HG03095 (cell line): ENCODE results near the gene CA12.
A peak's percentile ranks its signal among the peaks of the same experiment; 100 is the strongest.

Source experiments
- ATAC-seq: cut with Tn5 transposase; IDR thresholded peaks from one replicate; pipeline ENCODE4 v1.9.1; 2021; ENCODE audit warnings: moderate library complexity; ENCODE audit not compliant: unreplicated experiment

CA12 gene

DNA sequence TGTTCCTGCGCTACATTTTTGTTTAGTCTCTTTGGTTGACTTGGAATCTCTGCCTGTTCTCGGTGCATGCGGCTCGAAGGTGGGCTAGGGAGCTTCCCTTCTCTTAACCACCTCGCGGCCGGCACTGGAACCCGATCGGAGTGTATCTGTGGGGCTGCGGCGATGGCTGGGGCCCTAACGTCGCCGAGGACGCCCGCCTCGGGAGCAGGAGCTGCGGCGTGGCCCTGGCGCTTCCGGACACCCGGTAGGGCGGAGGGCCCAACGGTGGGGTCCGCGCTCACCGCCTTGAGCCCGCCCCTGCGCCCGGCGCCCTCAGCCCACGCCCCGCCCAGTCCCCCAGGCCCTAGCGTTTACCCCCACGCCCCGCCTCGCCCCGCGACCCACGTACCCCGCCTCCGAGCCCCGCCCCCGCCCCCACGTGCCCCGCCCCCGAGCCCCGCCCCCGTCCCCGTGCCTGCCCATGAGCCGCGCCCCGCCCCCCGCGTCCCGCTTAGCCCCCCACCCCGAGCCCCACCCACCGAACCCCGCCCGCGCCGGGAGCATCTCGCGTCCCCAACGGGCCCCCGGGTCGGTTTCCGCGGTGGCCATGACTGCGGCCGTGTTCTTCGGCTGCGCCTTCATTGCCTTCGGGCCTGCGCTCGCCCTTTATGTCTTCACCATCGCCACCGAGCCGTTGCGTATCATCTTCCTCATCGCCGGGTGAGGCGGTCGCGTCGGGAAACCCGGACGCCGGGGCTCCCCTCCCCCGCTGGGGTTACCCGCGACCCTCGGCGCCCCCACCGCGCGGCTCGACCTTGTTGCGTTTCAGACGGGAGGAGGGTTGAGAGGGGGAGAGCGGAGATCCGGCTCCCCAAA, 104.4 kb downstream of the CA12 start, which contains the start of gene APH1B:
APH1B (plus strand) TSS at position 568 of the 855 bp plus-strand sequence; CDS start at position 587, 19 bp downstream.
- peak; percentile 69 for ATAC-seq

DNA sequence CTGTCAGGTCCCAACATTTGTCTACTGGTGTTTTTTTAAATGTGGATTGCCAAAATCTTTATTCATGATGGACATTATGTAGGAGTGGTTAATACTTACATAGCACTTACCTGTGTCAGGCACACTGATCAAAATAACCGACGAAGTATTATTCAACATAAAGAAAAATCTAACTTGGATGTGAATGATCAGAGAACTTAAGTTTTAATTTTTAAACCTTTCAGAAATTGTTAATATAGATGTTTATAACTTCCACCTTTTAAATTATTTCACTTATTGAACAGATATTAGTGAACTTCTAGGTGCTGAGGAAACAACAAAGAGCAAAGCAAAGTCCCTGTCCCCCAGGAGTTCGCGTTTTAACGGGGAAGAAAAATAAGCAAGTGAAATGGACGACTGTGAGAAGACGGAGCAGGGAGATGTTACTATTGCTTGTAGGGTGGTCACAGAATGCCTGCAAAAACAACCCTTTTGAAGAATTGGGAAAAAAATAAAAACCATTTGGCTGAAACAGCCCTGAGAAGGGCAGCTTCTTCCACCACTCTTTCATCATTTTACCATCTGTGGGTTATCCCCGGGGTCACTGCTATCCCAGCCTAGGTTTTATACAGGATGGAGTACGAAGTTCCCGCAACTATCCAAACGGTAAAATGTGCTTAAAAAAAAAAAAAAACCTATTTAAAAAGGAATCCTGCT, 105.2 kb downstream of the CA12 start:
- ATAC-seq: no peak

DNA sequence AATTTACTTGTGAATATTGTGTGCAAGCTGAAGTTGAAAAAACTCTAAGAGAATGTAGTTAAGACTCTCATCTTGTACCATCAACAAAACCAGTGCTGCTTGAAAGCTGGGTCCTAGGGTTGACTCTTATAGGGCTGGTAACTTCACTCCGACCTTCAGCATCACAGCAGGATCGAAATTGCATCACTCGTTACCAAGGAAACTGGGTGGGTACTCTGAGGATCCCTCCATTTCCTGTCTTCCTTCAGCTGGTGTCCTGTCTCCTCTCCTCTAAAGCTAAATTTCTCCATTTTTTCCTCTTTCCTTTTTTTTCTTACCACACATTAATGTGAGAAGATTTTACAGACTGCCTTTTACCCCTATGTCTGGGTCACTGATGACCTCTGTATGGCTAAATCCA, 107.2 kb downstream of the CA12 start:
- no peak for ATAC-seq
